ENCODE measurements around the gene TPBG. TPM values are rescaled to one million over a fixed set of nuclear protein-coding genes. Genes with fewer than 3 reads are reported as not detected.

TPBG gene
- total and polyA plus RNA-seq, 2 of the 4 experiments (the other 2 are of a cell fraction): 19.7 to 71.7 TPM

DNA sequence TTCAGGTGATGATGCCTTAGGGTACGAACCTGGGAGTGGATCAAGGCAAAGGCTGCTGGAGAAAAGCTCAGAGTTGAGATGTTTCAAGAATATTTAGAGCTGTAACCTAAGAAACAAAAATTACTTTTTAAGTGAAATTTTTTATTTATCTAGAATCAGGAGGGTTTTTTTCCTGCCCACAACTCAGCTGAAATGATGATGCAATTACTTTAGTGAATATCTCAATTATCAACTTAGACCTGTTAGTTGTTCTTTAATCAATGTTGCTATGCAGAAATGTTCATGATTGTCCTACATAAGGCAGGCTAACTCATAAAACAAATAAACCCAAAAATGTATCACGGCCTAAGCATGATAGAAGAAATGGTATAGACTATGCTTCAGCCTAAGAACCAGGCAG lies 50.3 kb downstream of the TPBG start:
- Histone ChIP-seq H3K27me3 (ENCODE audit: control insufficient read depth, insufficient read depth, low read length) (no peaks in the 10 kb centered on the region), H2BK5ac (ENCODE audit: low read depth, low read length, poor library complexity, severe bottlenecking) (no peak overlapping the region), H2BK120ac (ENCODE audit: low read depth, low read length) (peak overlapping the region; percentile 6; the same call in 1 of the 2 replicates), H4K8ac (ENCODE audit: low read depth in 2 of 2, low read length in 2 of 2) (no peak overlapping the region), H2AFZ (replicated peaks; ENCODE audit: low read length, poor library complexity) (no peak overlapping the region), H3K36me3 (ENCODE audit: control insufficient read depth, insufficient read depth, low read length) (no peaks in the 10 kb centered on the region), H3K9me3 (ENCODE audit: control insufficient read depth, insufficient read depth, low read length) (no peaks in the 10 kb centered on the region), H3K4me2 (ENCODE audit: low read depth, low read length) (no peak overlapping the region), H3K18ac (ENCODE audit: low read depth, low read length) (no peak overlapping the region), H4K5ac (ENCODE audit: low read depth, low read length) (no peak overlapping the region), H4K20me1 (ENCODE audit: insufficient read depth, low read length) (no peaks in the 10 kb centered on the region), H3K9me1 (ENCODE audit: insufficient read depth, low read length) (no peaks in the 10 kb centered on the region), H3K56ac (ENCODE audit: extremely low read depth, insufficient read depth, low read length) (no peak overlapping the region), H2AK5ac (ENCODE audit: low read depth, low read length) (no peak overlapping the region), H4K91ac (ENCODE audit: insufficient read depth, low read depth, low read length) (no peak overlapping the region), H3K23ac (ENCODE audit: low read depth, low read length) (no peak overlapping the region), H3K27ac (ENCODE audit: insufficient read depth, low read length) (no peak overlapping the region), H3K4me1 (ENCODE audit: control insufficient read depth, insufficient read depth, low read length) (peaks cover 6% of the 10 kb centered on the region), H3K14ac (replicated peaks; ENCODE audit: low read depth, low read length) (no peak overlapping the region; the same call in 1 of the 2 replicates), H3K4me3 (ENCODE audit: insufficient read depth, low read depth, low read length) (no peak overlapping the region), H3K9ac (ENCODE audit: low read depth, low read length) (no peak overlapping the region), H3K79me1 (ENCODE audit: low read depth in 1 of 2, low read length in 2 of 2) (no peaks in the 10 kb centered on the region), H2AK9ac (replicated peaks; ENCODE audit: low read depth, low read length, poor library complexity) (no peak overlapping the region), H3K4ac (ENCODE audit: low read depth, low read length) (no peak overlapping the region), H2BK20ac (ENCODE audit: low read depth, low read length) (no peak overlapping the region), H2BK15ac (ENCODE audit: low read depth, low read length) (no peak overlapping the region)
- in situ Hi-C loops (cut with MboI; ENCODE audit: low sequenced_read_pairs): no loop called here
- no TSS peak for BruUV-seq (replicated peaks)
- CTCF ChIA-PET: no interaction called here
- TF ChIP-seq CEBPB (IDR thresholded peaks at IDR 0.05; ENCODE audit: low read depth, low read length): peak; percentile 76
- no peak for TF ChIP-seq FOS (IDR thresholded peaks at IDR 0.05; ENCODE audit: low read depth, low read length)
- TF ChIP-seq BHLHE40 (IDR thresholded peaks at IDR 0.05; ENCODE audit: low read depth, low read length): no peak
- no CpG with 5 or more reads among the region's 2 CpGs for WGBS, 2 experiments (ENCODE audit: extremely low coverage in 2 of 2, insufficient read length in 1 of 2)
- intact Hi-C loops (cut with micrococcal nuclease): no loop called here
- no peak for ATAC-seq (ENCODE audit: low read depth)
- dilution Hi-C loops (cut with HindIII; ENCODE audit: low sequenced_read_pairs, unreplicated experiment): no loop called here
- POLR2A ChIA-PET (ENCODE audit: unreplicated experiment): no interaction called here
- DNase-seq: no peak
